Activated CD4-positive, alpha-beta T cell treated with anti-CD3 and anti-CD28 coated beads, Interleukin-2, amount 10 ng/mL, durations not matched to agents 7 days and 5 days (primary cell): Measurements from ENCODE around the gene GKAP1. TPM values are rescaled to one million over a fixed set of nuclear protein-coding genes. Genes with fewer than 3 reads are reported as not detected.
"Not testable (repeated sequence)": the region's sequence is repeated elsewhere in the genome, so short reads cannot be mapped to it uniquely, and the experiment has no call there.

Source experiments
- CTCF ChIA-PET: fragments of 350-600 bp; sonication (Branson Sonifier 250); formaldehyde crosslinking; loops from one replicate; lab custom pipeline; 2021; ENCODE audit warnings: antibody characterized with exemption; lab: Charles Lee
- POLR2A ChIA-PET: fragments of 350-600 bp; sonication (Branson Sonifier 250); formaldehyde crosslinking; loops from one replicate; lab custom pipeline; 2021; ENCODE audit warnings: antibody characterized with exemption; lab: Charles Lee
- DNase-seq: peaks from one replicate; pipeline ENCODE4 v3.0.0-alpha.2; 2020
- H3K27ac Mint-ChIP-seq: one replicate; pipeline ENCODE4 v1.8.0; 2021; ENCODE audit warnings: mild to moderate bottlenecking, moderate library complexity, mixed read lengths
- H3K27me3 Mint-ChIP-seq: one replicate; pipeline ENCODE4 v1.8.0; 2021; ENCODE audit warnings: mixed read lengths
- H3K36me3 Mint-ChIP-seq: one replicate; pipeline ENCODE4 v1.8.0; 2021; ENCODE audit warnings: low read depth, mixed read lengths
- H3K4me1 Mint-ChIP-seq: one replicate; pipeline ENCODE4 v1.8.0; 2021; ENCODE audit warnings: mixed read lengths
- H3K4me3 Mint-ChIP-seq: one replicate; pipeline ENCODE4 v1.8.0; 2021; ENCODE audit warnings: mild to moderate bottlenecking, moderate library complexity, mixed read lengths
- H3K9me3 Mint-ChIP-seq: one replicate; pipeline ENCODE4 v1.8.0; 2021; ENCODE audit warnings: mixed read lengths
- total RNA-seq, 2 experiments: library from RNA; stranded (reverse); gene quantifications; one replicate each; pipeline ENCODE4 v1.2.3, GENCODE V29; 2021

The GKAP1 gene
- total RNA-seq, 2 experiments from 2014 or later = 5.5 to 5.9 TPM

DNA sequence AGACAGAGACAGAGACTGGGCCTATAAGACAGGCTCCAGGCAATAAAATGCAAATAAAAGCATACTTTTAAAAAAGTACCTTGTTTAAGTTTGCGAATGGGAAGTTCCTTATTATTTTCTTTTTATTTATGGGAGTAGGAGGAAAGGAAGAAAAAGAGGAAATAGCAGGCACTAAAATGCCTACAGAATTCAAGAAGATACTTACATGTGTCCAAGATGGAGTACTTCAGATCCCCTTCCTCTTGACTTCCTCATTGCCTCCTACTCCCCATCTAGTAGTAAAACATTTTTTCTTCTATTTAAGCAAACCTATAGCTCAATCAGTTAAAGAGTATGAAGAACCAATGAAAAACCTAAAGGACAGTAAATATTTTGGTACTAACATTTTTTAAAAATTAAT lies 24.8 kb downstream of the GKAP1 start:
- H3K9me3 Mint-ChIP-seq = no peaks in the 10 kb centered on the region
- no peak overlapping the region for H3K4me3 Mint-ChIP-seq
- no peaks in the 10 kb centered on the region for H3K27me3 Mint-ChIP-seq
- CTCF ChIA-PET = no interaction called here
- peaks cover 7% of the 10 kb centered on the region for H3K4me1 Mint-ChIP-seq
- no peak for DNase-seq
- no peak overlapping the region for H3K27ac Mint-ChIP-seq
- H3K36me3 Mint-ChIP-seq = no peaks in the 10 kb centered on the region
- POLR2A ChIA-PET = no interaction called here

DNA sequence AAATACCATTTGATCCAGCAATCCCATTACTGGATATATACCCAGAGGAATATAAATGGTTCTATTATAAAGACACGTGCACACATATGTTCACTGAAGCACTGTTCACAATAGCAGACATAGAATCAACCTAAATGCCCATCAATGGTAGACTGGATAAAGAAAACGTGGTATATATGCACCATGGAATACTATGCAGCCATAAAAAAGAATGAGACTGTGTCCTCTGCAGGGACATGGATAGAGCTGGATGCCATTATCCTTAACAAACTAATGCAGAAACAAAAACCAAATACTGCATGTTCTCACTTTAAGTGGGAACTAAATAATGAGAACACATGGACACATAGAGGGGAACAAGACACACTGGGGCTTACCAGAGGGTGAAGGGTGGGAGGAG lies 39.4 kb downstream of the GKAP1 start:
- no peak for DNase-seq
- Mint-ChIP-seq H3K27ac (no peak overlapping the region), H3K9me3 (no peaks in the 10 kb centered on the region), H3K4me1 (no peaks in the 10 kb centered on the region), H3K36me3 (no peaks in the 10 kb centered on the region), H3K4me3 (no peak overlapping the region), H3K27me3 (no peaks in the 10 kb centered on the region)
- POLR2A ChIA-PET = no interaction called here
- CTCF ChIA-PET = no interaction called here

DNA sequence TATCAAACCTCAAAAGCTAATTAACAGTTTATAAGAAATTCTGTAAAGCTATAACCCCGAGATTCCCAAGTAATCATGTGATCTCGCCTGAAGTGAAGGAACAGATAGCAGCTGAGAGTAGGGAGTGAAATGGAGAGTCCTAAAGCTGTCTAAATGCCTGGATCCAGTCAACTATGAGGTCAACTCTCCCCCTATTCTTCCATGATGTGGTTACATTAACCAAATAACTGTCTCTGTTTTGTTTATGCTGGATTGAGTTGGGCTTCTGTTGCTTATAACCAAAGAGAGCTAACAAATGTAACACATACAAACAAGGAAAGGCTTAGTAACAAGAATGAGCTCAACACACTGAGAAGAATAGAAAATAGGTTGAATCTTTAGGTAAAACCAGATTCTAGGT lies 41.6 kb downstream of the GKAP1 start:
- H3K36me3 Mint-ChIP-seq = no peaks in the 10 kb centered on the region
- POLR2A ChIA-PET = no interaction called here
- CTCF ChIA-PET = interaction anchor here (0.8 to 1.3 kb wide), 2 partner anchors 8 to 15 kb away, joined by 3 to 5 read pairs; no protein-coding TSS in a partner anchor
- no peak overlapping the region for H3K27ac Mint-ChIP-seq
- H3K27me3 Mint-ChIP-seq = no peaks in the 10 kb centered on the region
- no peak for DNase-seq
- no peak overlapping the region for H3K4me3 Mint-ChIP-seq
- H3K4me1 Mint-ChIP-seq = no peaks in the 10 kb centered on the region
- no peaks in the 10 kb centered on the region for H3K9me3 Mint-ChIP-seq

DNA sequence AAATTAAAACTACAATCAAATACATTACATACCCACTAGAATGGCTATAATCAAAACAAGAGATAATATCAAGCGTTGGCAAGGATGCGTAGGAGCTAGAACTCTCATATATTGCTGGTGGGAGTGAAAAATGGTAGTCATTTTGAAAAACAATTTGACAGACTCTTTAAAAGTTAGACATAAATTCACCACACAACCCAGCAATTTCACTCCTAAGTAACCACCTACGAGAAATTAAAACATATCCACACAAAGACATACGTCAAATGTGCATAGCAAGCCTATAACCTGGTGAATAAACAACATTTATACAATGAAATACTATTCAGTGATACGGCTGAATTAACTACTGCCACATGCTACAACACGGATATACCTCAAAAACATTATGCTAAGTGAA lies 44.7 kb downstream of the GKAP1 start:
- Mint-ChIP-seq H3K27ac (no peak overlapping the region), H3K27me3 (no peaks in the 10 kb centered on the region), H3K4me3 (no peak overlapping the region), H3K4me1 (no peaks in the 10 kb centered on the region), H3K36me3 (no peaks in the 10 kb centered on the region), H3K9me3 (no peaks in the 10 kb centered on the region)
- ChIA-PET CTCF (no interaction called here), POLR2A (no interaction called here)
- no peak for DNase-seq

DNA sequence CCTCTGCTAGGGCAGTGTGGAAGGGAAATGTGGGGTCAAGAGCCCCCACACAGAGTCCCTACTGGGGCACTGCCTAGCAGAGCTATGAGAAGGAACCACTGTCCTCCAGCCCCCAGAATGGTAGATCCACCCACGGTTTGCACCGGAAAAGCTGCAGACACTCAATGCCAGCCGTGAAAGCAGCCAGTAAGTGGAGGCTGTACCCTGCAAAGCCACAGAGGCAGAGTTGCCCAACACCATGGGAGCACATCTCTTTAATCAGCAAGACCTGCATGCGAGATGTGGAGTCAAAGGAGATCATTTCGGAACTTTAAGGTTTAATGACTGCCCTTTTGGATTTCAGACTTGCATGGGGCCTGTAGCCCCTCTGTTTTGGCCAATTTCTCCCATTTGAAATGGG lies 52.2 kb downstream of the GKAP1 start:
- Mint-ChIP-seq H3K4me1 (no peaks in the 10 kb centered on the region), H3K27me3 (no peaks in the 10 kb centered on the region), H3K36me3 (peaks cover 15% of the 10 kb centered on the region), H3K27ac (no peak overlapping the region), H3K9me3 (peaks cover 5% of the 10 kb centered on the region), H3K4me3 (no peak overlapping the region)
- CTCF ChIA-PET = no interaction called here
- DNase-seq = no peak
- POLR2A ChIA-PET = no interaction called here

DNA sequence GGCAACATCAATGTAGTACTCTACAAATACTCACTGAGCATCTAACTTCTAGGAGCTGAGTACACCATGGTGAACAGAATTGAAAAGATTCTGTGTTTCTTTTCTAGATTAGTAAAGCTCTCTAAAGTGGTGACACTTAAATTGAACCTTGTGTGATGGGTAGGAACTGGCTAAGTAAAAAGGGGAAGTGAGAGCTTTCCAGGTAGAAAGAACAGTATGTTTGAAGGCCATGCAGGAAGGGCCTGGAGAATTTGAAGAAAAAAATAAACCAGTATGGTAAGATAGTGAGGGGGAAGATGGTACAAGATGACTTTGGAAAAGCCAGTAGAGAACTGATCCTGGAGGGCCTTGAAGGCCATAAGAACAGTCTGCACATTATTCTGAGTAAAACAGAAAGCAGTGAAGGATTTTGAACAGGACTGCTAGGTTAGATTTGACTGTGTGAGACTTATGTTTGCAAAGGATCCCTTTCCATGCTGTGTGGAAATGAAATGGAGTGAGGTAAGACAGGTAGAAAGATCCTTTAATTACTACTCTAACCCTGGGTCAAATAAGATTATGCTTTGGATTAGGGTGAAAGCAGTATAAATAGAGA lies 63.1 kb downstream of the GKAP1 start:
- H3K27me3 Mint-ChIP-seq = no peaks in the 10 kb centered on the region

DNA sequence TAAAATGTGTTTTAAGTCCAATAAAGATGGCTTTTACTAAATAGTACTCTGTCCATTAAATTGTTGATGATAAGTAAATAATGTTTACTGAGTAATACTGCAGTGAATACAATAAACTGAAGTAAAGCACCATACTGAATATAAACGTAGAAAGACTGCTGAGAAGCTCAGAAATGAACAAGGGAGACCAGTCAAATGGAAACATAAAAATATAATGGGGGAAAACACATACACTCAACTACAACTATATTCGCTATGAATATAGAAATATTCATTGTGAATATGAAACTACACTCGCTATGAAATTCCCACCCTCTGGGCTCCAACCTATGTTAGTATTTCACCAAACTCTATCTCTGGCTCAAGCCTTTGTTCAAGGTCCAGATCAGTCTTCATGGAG lies 67.9 kb downstream of the GKAP1 start:
- POLR2A ChIA-PET = no interaction called here

More for the DNA sequence above, 63.1 kb downstream of the GKAP1 start:
- Mint-ChIP-seq H3K36me3 (peaks cover 2% of the 10 kb centered on the region), H3K27ac (no peak overlapping the region), H3K4me3 (no peak overlapping the region), H3K9me3 (no peaks in the 10 kb centered on the region), H3K4me1 (no peaks in the 10 kb centered on the region)
- POLR2A ChIA-PET = no interaction called here
- no peak for DNase-seq
- CTCF ChIA-PET = no interaction called here

DNA sequence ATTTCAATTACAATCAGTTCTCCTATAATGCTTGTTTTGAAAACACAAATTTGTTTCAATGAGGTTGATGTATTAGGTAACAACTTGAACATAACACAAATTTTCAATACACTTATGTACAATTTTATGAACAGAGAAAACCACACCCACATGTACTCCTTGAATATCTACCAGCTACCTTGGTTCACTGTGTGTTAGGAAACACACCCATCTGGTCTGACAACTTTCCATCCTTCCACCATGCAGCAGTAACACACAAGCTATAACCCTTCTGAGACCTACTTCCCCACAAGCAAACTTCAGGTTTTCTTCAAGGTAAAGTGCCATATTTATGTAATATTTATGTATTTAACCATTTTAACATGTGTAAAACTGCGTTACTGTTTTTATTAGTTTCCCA lies 73.4 kb downstream of the GKAP1 start:
- Mint-ChIP-seq H3K4me1 (peaks cover 2% of the 10 kb centered on the region), H3K36me3 (no peaks in the 10 kb centered on the region), H3K27ac (no peak overlapping the region), H3K27me3 (no peaks in the 10 kb centered on the region), H3K9me3 (no peaks in the 10 kb centered on the region), H3K4me3 (no peak overlapping the region)
- ChIA-PET POLR2A (no interaction called here), CTCF (no interaction called here)
- no peak for DNase-seq

More for the DNA sequence above, 67.9 kb downstream of the GKAP1 start:
- CTCF ChIA-PET = no interaction called here
- H3K4me3 Mint-ChIP-seq = no peak overlapping the region
- H3K9me3 Mint-ChIP-seq = no peaks in the 10 kb centered on the region
- peaks cover 2% of the 10 kb centered on the region for H3K4me1 Mint-ChIP-seq
- no peaks in the 10 kb centered on the region for H3K27me3 Mint-ChIP-seq
- no peak for DNase-seq
- peaks cover 2% of the 10 kb centered on the region for H3K36me3 Mint-ChIP-seq
- H3K27ac Mint-ChIP-seq = no peak overlapping the region

DNA sequence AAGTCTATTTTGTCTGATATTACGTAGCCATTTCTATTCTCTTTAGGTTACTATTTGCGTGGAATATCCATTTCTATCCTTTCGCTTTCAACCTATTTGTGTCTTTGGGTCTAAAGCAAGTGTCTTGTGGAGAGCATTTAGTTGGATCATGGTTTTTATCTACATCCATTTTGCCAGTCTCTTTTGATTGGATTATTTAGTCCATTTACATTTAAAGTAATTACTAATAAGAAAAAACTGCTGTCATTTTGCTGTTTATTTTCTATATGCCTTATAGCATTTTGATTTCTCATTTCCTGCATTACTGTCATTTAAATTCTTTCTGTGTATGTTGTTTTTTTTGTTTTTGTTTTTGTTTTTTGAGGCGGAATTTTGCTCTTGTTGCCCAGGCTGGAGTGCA lies 83.8 kb downstream of the GKAP1 start:
- no peaks in the 10 kb centered on the region for H3K4me1 Mint-ChIP-seq
- POLR2A ChIA-PET = no interaction called here
- no peaks in the 10 kb centered on the region for H3K36me3 Mint-ChIP-seq
- no peaks in the 10 kb centered on the region for H3K9me3 Mint-ChIP-seq
- peaks cover 10% of the 10 kb centered on the region for H3K27me3 Mint-ChIP-seq
- CTCF ChIA-PET = no interaction called here
- no peak overlapping the region for H3K4me3 Mint-ChIP-seq
- H3K27ac Mint-ChIP-seq = no peak overlapping the region
- no peak for DNase-seq

DNA sequence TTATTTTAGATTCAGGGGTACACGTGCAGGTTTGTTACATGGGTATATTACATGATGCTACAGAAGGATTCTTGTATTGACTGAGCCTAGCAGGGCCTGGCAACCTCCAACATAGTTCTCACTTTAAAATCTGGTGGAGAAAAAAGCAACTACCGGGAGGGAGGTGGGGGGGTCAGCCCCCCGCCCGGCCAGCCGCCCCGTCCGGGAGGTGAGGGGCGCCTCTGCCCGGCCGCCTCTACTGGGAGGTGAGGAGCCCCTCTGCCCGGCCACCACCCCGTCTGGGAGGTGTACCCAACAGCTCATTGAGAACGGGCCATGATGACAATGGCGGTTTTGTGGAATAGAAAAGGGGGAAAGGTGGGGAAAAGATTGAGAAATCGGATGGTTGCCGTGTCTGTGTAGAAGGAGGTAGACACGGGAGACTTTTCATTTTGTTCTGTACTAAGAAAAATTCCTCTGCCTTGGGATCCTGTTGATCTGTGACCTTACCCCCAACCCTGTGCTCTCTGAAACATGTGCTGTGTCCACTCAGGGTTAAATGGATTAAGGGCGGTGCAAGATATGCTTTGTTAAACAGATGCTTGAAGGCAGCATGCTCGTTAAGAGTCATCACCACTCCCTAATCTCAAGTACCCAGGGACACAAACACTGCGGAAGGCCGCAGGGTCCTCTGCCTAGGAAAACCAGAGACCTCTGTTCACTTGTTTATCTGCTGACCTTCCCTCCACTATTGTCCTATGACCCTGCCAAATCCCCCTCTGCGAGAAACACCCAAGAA lies 88.8 kb downstream of the GKAP1 start:
- CTCF ChIA-PET, H3K4me1 Mint-ChIP-seq, H3K36me3 Mint-ChIP-seq, H3K27ac Mint-ChIP-seq, H3K9me3 Mint-ChIP-seq, POLR2A ChIA-PET, H3K27me3 Mint-ChIP-seq, H3K4me3 Mint-ChIP-seq, DNase-seq: not testable (repeated sequence)

DNA sequence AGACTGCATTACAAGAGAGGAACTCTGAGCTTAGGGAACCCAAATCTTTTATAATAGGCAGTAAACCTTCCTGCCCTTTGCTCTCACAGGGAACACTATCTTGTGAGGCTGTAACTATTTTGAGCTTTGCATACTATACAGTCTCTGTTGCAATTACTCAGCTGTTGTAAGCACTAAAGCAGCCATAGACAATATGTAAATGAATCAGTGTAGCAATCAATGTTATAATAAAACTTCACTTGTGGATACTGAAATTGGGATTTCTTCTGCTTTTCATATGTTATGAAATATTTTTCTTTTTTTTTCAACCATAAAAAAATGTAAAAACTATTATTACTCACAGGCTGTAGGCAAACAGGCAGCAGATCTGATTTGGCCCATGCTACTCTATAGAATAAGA lies 93.1 kb downstream of the GKAP1 start:
- H3K4me1 Mint-ChIP-seq = no peaks in the 10 kb centered on the region
- no peak for DNase-seq
- peaks cover 5% of the 10 kb centered on the region for H3K9me3 Mint-ChIP-seq
- H3K4me3 Mint-ChIP-seq = no peak overlapping the region
- ChIA-PET POLR2A (no interaction called here), CTCF (no interaction called here)
- H3K27ac Mint-ChIP-seq = no peak overlapping the region
- no peaks in the 10 kb centered on the region for H3K27me3 Mint-ChIP-seq
- H3K36me3 Mint-ChIP-seq = no peaks in the 10 kb centered on the region

DNA sequence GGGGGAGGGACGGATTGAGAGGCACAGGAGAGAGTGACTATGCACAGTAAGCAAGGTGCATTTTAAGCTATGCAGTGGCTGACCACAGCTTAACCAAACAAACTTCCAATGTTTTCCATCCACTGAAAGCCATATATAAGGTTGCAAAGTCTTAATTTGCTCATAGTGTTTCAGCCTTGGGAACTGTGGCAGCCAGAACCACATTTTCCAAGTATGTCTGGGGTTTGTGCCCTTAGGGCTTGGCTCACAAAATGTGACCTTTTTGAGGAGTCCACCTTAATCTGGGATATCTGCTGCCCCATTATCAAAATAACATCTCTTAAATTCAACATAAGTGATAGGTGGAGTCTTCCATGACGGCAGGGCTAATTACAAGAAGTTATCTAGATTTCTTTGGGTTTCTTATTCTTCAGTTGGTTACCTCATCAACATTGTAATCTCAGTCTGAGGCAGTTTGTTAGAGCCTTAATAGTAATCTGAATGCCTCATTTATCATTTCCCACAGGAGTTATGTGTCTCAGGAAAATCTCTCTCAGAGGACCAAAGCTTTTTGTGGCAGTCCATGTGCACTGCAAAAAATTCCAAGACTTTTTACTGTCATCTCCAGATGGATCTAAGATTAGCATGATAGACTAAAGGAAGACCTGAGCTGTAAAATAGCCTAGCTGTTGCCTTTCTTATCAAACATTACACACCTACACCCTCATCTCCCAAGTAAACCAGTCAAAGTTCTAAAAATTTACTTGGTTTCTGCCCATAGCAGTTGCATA lies 94.7 kb downstream of the GKAP1 start:
- Mint-ChIP-seq H3K4me1 (no peaks in the 10 kb centered on the region), H3K27me3 (no peaks in the 10 kb centered on the region), H3K4me3 (no peak overlapping the region), H3K27ac (no peak overlapping the region), H3K36me3 (no peaks in the 10 kb centered on the region), H3K9me3 (peaks cover 5% of the 10 kb centered on the region)
- ChIA-PET CTCF (no interaction called here), POLR2A (no interaction called here)
- no peak for DNase-seq

DNA sequence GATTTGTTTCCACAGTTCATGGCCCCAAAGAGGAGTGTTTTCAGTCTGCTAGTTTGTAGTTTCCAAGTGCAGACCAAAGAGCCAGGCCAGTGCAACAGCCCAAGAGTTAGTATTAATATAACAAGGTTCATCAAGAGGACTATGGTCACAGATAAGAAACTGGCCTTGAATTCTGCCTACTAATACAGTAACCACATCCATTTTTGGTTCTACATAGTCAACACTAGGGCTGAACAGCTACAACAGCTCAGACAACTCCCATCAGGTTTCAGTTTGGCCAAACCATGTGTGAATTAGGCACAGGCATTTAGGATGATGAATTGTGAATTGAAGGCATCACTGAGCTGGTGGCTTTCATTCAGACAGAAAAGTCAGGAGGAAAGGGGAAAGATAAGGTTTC lies 96.1 kb downstream of the GKAP1 start:
- Mint-ChIP-seq H3K9me3 (peaks cover 5% of the 10 kb centered on the region), H3K27me3 (no peaks in the 10 kb centered on the region), H3K4me3 (no peak overlapping the region), H3K36me3 (no peaks in the 10 kb centered on the region), H3K27ac (no peak overlapping the region), H3K4me1 (no peaks in the 10 kb centered on the region)
- POLR2A ChIA-PET = no interaction called here
- CTCF ChIA-PET = interaction anchor here (1.6 kb wide), 1 partner anchor 10 kb away, joined by 5 read pairs; no protein-coding TSS in a partner anchor
- DNase-seq = no peak
